SK-N-SH treated with all-trans-retinoic acid at 6 μM for 48 hours (cell line): ENCODE results near the gene SIL1.

Source experiments
- ATAC-seq: fragments of 200-7000 bp; cut with Tn5 transposase; 3 replicates; pipeline ENCODE4 v1.9.1; 2020; ENCODE audit warnings: mild to moderate bottlenecking, moderate library complexity
- BACH2 ChIP-seq: fragments of 250-450 bp; sonication (Bioruptor Pico); IDR thresholded peaks from 2 replicates; pipeline ENCODE4 v1.9.0; 2021; ENCODE audit warnings: mild to moderate bottlenecking, borderline replicate concordance
- CSDC2 ChIP-seq: fragments of 250-450 bp; sonication (Bioruptor Pico); IDR thresholded peaks from 2 replicates; pipeline ENCODE4 v1.5.0; 2020; ENCODE audit warnings: mild to moderate bottlenecking, moderate library complexity
- ESRRG ChIP-seq: fragments of 250-450 bp; sonication (Bioruptor Pico); IDR thresholded peaks from 2 replicates; pipeline ENCODE4 v1.6.1; 2021; ENCODE audit warnings: mild to moderate bottlenecking
- GLIS3 ChIP-seq: fragments of 250-450 bp; sonication (Bioruptor Pico); IDR thresholded peaks from 2 replicates; pipeline ENCODE4 v1.5.0; 2020; ENCODE audit warnings: mild to moderate bottlenecking, moderate library complexity
- ISL1 ChIP-seq: fragments of 250-450 bp; sonication (Bioruptor Pico); IDR thresholded peaks from 2 replicates; pipeline ENCODE4 v2.1.2; 2022; ENCODE audit warnings: mild to moderate bottlenecking, moderate library complexity
- PPARA ChIP-seq: fragments of 250-450 bp; sonication (Bioruptor Pico); IDR thresholded peaks from 2 replicates; pipeline ENCODE4 v1.5.0; 2020; ENCODE audit warnings: mild to moderate bottlenecking, borderline replicate concordance
- RARB ChIP-seq: fragments of 250-450 bp; sonication (Bioruptor Pico); IDR thresholded peaks from 2 replicates; pipeline ENCODE4 v1.8.0; 2021; ENCODE audit warnings: mild to moderate bottlenecking, moderate library complexity
- SNAI2 ChIP-seq: fragments of 250-450 bp; sonication (Bioruptor Pico); IDR thresholded peaks from 2 replicates; pipeline ENCODE4 v1.5.0; 2020; ENCODE audit warnings: mild to moderate bottlenecking, moderate library complexity
- TCF4 ChIP-seq: fragments of 250-450 bp; sonication (Bioruptor Pico); IDR thresholded peaks from 2 replicates; pipeline ENCODE4 v1.8.0; 2021; ENCODE audit warnings: mild to moderate bottlenecking, moderate library complexity, borderline replicate concordance
- TOX ChIP-seq: fragments of 250-450 bp; sonication (Bioruptor Pico); IDR thresholded peaks from 2 replicates; pipeline ENCODE4 v1.8.0; 2021; ENCODE audit warnings: mild to moderate bottlenecking, moderate library complexity, borderline replicate concordance
- ZC3H10 ChIP-seq: fragments of 250-450 bp; sonication (Bioruptor Pico); IDR thresholded peaks from 2 replicates; pipeline ENCODE4 v1.5.1; 2021; ENCODE audit warnings: mild to moderate bottlenecking, moderate library complexity
- ZFP3 ChIP-seq: fragments of 250-450 bp; sonication (Bioruptor Pico); IDR thresholded peaks from 2 replicates; pipeline ENCODE4 v1.5.0; 2020; ENCODE audit warnings: mild to moderate bottlenecking, moderate library complexity
- ZFP30 ChIP-seq: fragments of 450-650 bp; formaldehyde crosslinking; IDR thresholded peaks from 2 replicates; pipeline ENCODE4 v1.5.0; 2022; ENCODE audit warnings: mild to moderate bottlenecking, moderate library complexity
- ZNF565 ChIP-seq: fragments of 450-650 bp; formaldehyde crosslinking; conservative IDR thresholded peaks from 2 replicates; pipeline ENCODE4 v1.5.0; 2020; ENCODE audit warnings: low read depth, mild to moderate bottlenecking, moderate library complexity
- ZNF70 ChIP-seq: fragments of 450-650 bp; formaldehyde crosslinking; IDR thresholded peaks from 2 replicates; pipeline ENCODE4 v1.5.0; 2020; ENCODE audit warnings: mild to moderate bottlenecking, moderate library complexity
- ZNF8 ChIP-seq: fragments of 450-650 bp; formaldehyde crosslinking; IDR thresholded peaks from 2 replicates; pipeline ENCODE4 v1.5.0; 2020; ENCODE audit warnings: mild to moderate bottlenecking, moderate library complexity
- TF ChIP-seq, protein P1 (sequence below): fragments of 250-450 bp; sonication (Bioruptor Pico); IDR thresholded peaks from 2 replicates; pipeline ENCODE4 v1.5.1; 2020; ENCODE audit warnings: low read depth, mild to moderate bottlenecking, moderate library complexity
- TF ChIP-seq, protein P2 (sequence below): fragments of 250-450 bp; sonication (Bioruptor Pico); IDR thresholded peaks from 2 replicates; pipeline ENCODE4 v1.8.0; 2021; ENCODE audit warnings: low read depth, mild to moderate bottlenecking, moderate library complexity, borderline replicate concordance
- TF ChIP-seq, protein P3 (sequence below): fragments of 250-450 bp; sonication (Bioruptor Pico); IDR thresholded peaks from 2 replicates; pipeline ENCODE4 v1.5.0; 2020; ENCODE audit warnings: mild to moderate bottlenecking, moderate library complexity
- TF ChIP-seq, protein P4 (sequence below): fragments of 250-450 bp; sonication (Bioruptor Pico); IDR thresholded peaks from 2 replicates; pipeline ENCODE4 v1.8.0; 2020; ENCODE audit warnings: mild to moderate bottlenecking, moderate library complexity, borderline replicate concordance
- TF ChIP-seq, protein P5 (sequence below): fragments of 250-450 bp; sonication (Bioruptor Pico); IDR thresholded peaks from 2 replicates; pipeline ENCODE4 v1.5.1; 2021; ENCODE audit warnings: mild to moderate bottlenecking, moderate library complexity

The SIL1 gene

DNA sequence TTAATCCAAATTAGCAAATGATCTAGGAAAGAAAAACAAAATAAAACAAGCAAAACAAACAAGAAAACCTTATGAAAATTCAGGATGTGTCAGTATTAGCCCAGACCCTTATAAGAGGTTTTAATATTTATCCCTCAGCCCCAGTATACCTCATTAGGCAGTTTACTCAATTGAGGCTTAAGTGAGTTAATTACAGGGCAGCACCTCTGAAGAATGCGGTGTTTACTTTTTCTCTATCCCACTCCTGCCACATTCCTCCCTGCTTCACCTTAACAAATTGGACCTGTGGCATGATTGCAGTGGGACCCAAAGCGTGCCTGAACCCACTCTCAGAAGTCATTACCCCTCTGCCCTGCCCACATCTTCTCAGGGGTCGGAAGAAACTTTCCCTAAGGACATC, 67.1 kb downstream of the SIL1 start:
- ATAC-seq = no peak
- TF ChIP-seq, protein P1, sequence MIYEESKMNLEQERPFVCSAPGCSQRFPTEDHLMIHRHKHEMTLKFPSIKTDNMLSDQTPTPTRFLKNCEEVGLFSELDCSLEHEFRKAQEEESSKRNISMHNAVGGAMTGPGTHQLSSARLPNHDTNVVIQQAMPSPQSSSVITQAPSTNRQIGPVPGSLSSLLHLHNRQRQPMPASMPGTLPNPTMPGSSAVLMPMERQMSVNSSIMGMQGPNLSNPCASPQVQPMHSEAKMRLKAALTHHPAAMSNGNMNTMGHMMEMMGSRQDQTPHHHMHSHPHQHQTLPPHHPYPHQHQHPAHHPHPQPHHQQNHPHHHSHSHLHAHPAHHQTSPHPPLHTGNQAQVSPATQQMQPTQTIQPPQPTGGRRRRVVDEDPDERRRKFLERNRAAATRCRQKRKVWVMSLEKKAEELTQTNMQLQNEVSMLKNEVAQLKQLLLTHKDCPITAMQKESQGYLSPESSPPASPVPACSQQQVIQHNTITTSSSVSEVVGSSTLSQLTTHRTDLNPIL = no peak
- TF ChIP-seq ISL1 (CRISPR knock-in tag) = no peak
- TF ChIP-seq, protein P2, sequence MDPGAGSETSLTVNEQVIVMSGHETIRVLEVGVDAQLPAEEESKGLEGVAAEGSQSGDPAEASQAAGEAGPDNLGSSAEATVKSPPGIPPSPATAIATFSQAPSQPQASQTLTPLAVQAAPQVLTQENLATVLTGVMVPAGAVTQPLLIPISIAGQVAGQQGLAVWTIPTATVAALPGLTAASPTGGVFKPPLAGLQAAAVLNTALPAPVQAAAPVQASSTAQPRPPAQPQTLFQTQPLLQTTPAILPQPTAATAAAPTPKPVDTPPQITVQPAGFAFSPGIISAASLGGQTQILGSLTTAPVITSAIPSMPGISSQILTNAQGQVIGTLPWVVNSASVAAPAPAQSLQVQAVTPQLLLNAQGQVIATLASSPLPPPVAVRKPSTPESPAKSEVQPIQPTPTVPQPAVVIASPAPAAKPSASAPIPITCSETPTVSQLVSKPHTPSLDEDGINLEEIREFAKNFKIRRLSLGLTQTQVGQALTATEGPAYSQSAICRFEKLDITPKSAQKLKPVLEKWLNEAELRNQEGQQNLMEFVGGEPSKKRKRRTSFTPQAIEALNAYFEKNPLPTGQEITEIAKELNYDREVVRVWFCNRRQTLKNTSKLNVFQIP (CRISPR knock-in tag) = no peak
- TF ChIP-seq ZC3H10 (CRISPR knock-in tag) = no peak

DNA sequence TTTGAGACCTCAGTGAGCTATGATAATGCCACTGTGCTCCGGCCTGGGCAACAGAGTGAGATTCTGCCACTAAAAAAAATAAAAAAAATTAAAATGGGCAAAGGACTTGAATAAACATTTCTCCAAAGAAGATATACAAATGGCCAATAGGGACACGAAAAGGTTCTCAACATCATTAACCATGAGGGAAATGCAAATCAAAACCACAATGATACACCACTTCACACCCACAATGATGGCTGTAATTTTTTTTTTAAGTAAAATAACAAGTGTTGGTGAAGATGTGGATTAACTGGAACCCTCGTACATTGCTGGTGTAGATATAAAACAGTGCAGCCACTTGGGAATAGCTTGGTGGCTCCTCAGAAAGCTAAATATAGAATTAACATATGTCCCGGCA, 68.0 kb downstream of the SIL1 start:
- TF ChIP-seq ESRRG (CRISPR knock-in tag) = no peak
- TF ChIP-seq TCF4 (CRISPR knock-in tag) = no peak
- no peak for TF ChIP-seq GLIS3
- no peak for TF ChIP-seq ZFP3 (CRISPR knock-in tag)
- TF ChIP-seq, protein P3, sequence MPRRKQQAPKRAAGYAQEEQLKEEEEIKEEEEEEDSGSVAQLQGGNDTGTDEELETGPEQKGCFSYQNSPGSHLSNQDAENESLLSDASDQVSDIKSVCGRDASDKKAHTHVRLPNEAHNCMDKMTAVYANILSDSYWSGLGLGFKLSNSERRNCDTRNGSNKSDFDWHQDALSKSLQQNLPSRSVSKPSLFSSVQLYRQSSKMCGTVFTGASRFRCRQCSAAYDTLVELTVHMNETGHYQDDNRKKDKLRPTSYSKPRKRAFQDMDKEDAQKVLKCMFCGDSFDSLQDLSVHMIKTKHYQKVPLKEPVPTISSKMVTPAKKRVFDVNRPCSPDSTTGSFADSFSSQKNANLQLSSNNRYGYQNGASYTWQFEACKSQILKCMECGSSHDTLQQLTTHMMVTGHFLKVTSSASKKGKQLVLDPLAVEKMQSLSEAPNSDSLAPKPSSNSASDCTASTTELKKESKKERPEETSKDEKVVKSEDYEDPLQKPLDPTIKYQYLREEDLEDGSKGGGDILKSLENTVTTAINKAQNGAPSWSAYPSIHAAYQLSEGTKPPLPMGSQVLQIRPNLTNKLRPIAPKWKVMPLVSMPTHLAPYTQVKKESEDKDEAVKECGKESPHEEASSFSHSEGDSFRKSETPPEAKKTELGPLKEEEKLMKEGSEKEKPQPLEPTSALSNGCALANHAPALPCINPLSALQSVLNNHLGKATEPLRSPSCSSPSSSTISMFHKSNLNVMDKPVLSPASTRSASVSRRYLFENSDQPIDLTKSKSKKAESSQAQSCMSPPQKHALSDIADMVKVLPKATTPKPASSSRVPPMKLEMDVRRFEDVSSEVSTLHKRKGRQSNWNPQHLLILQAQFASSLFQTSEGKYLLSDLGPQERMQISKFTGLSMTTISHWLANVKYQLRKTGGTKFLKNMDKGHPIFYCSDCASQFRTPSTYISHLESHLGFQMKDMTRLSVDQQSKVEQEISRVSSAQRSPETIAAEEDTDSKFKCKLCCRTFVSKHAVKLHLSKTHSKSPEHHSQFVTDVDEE (CRISPR knock-in tag) = no peak
- no peak for TF ChIP-seq RARB (CRISPR knock-in tag)
- TF ChIP-seq, protein P4, sequence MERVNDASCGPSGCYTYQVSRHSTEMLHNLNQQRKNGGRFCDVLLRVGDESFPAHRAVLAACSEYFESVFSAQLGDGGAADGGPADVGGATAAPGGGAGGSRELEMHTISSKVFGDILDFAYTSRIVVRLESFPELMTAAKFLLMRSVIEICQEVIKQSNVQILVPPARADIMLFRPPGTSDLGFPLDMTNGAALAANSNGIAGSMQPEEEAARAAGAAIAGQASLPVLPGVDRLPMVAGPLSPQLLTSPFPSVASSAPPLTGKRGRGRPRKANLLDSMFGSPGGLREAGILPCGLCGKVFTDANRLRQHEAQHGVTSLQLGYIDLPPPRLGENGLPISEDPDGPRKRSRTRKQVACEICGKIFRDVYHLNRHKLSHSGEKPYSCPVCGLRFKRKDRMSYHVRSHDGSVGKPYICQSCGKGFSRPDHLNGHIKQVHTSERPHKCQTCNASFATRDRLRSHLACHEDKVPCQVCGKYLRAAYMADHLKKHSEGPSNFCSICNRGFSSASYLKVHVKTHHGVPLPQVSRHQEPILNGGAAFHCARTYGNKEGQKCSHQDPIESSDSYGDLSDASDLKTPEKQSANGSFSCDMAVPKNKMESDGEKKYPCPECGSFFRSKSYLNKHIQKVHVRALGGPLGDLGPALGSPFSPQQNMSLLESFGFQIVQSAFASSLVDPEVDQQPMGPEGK = no peak
- no peak for TF ChIP-seq ZFP30 (CRISPR knock-in tag)
- TF ChIP-seq PPARA = no peak
- TF ChIP-seq, protein P2 (CRISPR knock-in tag) = no peak
- no peak for TF ChIP-seq ZNF8 (CRISPR knock-in tag)
- TF ChIP-seq BACH2 (CRISPR knock-in tag) = no peak
- no peak for TF ChIP-seq ZNF70 (CRISPR knock-in tag)
- no peak for TF ChIP-seq ZC3H10 (CRISPR knock-in tag)
- TF ChIP-seq, protein P5, sequence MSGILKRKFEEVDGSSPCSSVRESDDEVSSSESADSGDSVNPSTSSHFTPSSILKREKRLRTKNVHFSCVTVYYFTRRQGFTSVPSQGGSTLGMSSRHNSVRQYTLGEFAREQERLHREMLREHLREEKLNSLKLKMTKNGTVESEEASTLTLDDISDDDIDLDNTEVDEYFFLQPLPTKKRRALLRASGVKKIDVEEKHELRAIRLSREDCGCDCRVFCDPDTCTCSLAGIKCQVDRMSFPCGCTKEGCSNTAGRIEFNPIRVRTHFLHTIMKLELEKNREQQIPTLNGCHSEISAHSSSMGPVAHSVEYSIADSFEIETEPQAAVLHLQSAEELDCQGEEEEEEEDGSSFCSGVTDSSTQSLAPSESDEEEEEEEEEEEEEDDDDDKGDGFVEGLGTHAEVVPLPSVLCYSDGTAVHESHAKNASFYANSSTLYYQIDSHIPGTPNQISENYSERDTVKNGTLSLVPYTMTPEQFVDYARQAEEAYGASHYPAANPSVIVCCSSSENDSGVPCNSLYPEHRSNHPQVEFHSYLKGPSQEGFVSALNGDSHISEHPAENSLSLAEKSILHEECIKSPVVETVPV (CRISPR knock-in tag) = no peak
- no peak for ATAC-seq

DNA sequence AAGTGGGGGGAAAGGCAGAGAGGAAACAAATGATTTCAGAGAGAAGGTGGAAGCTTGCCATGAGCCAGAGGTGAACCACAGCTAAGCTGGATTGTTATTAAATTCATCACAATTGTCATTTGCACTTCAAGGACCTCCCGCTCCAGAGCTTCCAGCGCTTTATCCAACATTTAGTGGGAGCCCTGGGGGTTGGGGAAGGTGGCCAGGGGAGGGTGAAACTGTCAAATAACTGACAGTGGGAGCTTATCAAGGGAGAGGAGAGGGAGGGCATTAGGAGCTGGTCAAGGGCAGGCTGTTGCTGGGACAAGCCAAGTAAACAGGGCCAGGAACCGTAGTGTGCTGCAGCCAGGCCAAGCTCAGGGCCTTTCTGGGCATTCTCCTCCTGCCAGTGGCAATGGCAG, 71.5 kb downstream of the SIL1 start:
- ATAC-seq = no peak
- TF ChIP-seq, protein P5 (CRISPR knock-in tag) = no peak
- TF ChIP-seq, protein P3 (CRISPR knock-in tag) = no peak
- TF ChIP-seq CSDC2 = no peak
- no peak for TF ChIP-seq RARB (CRISPR knock-in tag)
- TF ChIP-seq ZNF565 (CRISPR knock-in tag) = no peak
- no peak for TF ChIP-seq ZFP30 (CRISPR knock-in tag)
- TF ChIP-seq ZC3H10 (CRISPR knock-in tag) = no peak
- TF ChIP-seq SNAI2 = no peak
- no peak for TF ChIP-seq BACH2 (CRISPR knock-in tag)
- no peak for TF ChIP-seq GLIS3
- TF ChIP-seq TOX (CRISPR knock-in tag) = no peak
- TF ChIP-seq, protein P2 (CRISPR knock-in tag) = no peak
